Activated effector memory CD4-positive, alpha-beta T cell treated with Interleukin-2 at 50 U/mL for 16 hours (primary cell): ENCODE data around the gene PAOX.

Source experiments
- DNase-seq: peaks from one replicate; pipeline ENCODE4 v3.0.0-alpha.2; 2020

PAOX gene

DNA sequence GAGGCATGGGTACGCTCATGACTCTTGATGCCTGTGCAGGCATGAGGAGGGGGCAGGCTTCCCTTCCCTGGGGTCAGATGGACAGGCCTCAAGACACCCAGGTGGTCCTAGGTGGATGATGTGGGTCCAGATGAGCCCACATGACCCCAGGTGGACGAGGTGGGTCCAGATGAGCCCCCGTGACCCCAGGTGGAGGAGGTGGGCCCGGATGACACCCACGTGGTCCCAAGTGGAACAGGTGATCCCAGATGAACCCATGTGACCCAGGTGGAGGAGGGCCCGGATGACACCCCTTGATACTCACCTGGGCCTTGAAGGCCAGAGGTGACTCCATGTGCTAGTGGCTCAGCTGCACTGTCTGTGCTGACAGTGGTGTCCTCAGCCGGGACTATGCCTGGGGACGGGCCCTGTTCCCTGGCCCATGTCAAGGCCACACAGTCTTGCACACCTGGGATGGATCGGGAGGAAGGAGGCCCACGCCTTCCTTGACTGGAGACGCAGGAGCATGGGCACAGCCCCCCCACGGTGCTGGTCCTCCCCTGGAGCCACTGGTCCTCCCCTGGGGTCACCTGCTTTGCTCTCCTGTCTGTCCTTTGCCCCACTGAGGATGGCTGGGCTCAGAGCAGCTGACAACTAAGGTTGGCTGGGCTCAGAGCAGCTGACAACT, 28.6 kb upstream of the PAOX start:
- DNase-seq: no peak

DNA sequence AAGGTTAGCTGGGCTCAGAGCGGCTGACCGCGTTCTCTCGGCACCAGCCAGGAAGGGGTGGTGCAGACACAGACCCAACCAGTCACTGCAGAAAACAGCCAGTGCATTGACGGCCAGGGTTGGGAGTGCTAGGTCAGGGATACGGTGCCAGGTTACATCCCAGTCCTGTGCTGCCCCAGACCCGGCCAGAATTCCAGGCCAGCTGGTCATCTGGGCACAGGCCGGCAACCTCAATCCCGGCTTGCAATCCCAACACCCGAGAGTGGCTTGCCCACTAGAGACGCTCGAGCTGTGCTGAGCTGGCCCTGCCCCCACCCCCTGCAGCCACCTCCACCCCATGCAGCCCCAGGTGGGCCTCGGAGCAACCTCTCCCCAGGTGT, 28.1 kb upstream of the PAOX start:
- no peak for DNase-seq

- no peak for DNase-seq
Observed at GRCh38 chr10:133351408-133352318, 27.4 kb upstream of the PAOX start.

DNA sequence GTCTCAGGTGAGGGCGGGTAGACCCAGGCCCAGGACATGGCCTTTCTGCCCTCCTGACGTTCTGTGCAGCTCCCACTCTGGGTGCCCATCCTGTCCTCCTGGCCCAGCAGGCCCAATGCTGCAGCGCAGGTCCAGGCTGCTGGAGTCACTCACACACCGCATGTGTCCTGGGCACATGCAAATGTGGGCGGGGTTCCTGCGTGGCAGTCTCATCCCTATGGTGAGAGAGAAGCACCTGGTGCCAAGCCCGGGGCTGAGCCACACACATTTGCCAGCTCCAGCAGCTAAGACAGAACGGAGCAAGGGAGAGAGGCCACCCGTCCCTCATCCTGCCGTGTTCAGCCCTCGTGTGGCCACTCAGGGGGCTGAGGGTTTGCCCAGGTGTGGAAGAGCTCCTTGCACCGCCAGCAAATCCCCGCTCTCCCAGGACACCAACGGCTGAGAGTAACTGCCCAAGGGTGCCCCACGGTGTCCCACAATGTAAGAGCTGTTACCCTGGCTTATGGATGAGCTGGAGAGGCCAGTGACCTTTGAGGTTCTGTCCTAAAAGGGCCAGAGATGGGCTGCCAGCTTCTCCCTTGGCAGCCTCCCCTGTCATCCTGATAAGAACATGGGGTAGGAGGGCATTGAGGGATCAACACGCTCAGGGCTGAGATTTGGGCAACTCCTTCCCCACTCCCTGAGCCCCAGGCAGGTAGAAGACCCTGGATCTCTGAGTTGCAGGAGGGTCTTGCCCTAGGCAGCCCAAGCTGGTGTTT, 25.7 kb upstream of the PAOX start:
- no peak for DNase-seq

DNA sequence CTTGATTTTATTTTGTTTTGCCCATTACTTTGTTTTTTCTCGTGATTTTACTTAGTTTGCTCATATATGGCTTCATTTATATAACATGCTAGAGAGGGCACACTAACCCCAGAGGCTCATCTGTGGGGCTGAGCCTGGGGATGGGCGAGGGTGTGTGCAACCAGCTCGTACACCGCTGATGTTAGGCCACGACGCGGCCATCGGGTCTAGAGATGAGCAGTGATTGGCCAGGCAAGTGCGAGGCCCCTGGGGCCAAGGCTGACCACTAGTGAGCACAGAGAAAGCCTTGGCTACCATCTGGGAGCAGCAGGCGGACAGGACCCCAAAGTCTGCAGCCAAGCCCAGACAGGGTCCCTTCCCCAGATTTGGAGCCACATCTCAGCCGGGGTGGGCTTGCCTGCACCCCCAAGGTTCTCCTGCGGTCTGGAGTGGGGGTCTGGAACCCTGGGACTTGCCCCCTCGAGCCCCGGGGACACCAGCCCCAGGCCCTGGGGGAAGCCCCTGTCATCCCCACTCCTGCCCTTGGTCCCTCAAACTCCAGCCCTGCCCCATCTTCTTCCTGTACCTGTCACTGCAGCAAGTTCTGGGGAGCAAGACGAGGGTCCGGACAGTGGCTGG, 25.0 kb upstream of the PAOX start:
- no peak for DNase-seq

DNA sequence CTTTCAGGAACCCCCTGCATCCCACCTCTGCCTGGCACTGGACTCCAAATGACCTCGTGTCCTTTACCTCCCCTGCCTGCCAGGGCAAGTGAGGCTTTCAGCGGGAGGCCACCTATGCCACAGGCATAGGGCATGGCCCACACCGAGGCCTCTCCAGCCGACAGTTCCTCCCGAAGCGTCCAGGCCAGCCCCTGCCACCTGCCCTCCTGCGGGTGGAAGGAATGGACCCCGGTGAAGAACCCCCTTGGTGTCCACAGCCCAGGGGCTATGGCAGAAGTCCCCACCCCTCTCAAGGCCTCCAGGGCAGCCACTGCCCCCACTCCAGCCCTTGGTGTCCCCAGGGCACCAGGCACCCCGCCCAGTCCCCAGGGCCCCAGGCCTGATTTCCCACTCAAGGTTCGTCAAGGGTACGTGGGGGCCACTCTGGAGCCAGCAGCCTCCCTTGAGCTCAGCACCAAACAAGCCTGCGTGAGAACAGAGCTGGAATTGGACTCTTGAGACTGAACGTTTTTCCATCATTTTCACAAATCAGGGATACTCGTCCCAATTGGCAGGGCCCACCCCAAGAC, 24.3 kb upstream of the PAOX start:
- no peak for DNase-seq

GRCh38 chr10:133355266-133355665, 23.8 kb upstream of the PAOX start:
- DNase-seq: no peak

DNA sequence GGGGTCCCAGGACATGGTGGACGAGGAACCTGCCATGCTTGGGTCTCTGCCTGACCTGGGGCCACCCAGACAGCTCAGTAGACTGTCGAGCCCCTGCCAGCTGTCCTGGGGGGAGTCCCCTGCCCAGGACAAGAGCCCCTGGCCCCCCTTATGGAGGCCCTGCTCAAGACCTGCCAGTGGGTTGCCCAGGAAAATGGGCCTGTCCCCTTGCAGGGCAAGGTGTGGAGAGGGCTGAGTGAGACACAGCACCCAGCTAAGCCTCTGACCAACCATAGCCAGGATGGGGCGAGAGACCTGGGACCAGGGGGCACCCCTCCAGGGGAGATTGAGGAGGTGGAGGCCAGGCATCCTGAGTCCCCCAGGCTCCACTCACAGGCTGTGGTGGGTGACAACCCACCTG, 23.1 kb upstream of the PAOX start:
- DNase-seq: no peak

DNA sequence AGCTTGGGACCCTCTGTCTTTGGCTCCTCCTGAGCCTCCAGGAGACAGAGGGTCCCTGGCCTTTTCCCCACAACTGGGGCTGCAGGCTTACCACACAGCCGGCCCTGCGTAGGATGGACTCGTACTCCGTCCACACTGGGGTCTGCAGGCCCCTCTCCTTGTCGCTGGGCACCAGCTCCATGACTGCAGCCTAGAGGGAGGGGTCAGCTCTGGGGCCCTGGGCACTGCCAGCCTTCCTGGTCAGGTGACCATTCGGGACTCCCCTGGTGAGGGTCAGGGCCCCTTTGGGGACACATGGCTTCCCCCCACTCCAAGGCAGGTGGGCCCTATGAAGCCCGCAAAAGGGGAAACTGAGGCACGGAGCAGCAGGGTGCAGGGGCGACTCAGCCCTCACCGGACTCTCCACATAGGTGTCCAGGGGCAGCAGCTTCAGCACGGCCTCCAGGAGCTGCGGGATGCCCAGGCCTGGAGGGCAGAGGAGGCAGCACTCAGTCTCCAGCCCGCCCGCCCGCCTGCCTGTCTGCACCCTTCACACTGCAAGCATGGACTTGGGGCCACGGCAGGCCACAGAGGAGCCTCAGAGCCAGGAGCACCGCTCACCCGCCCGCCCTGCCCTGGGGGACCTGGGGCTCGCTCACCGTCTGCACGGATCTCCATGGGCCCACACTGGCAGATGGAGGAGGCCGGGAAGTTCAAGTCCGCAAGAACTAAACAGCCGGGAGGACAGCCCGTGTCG, 22.3 kb upstream of the PAOX start:
- DNase-seq: no peak

DNA sequence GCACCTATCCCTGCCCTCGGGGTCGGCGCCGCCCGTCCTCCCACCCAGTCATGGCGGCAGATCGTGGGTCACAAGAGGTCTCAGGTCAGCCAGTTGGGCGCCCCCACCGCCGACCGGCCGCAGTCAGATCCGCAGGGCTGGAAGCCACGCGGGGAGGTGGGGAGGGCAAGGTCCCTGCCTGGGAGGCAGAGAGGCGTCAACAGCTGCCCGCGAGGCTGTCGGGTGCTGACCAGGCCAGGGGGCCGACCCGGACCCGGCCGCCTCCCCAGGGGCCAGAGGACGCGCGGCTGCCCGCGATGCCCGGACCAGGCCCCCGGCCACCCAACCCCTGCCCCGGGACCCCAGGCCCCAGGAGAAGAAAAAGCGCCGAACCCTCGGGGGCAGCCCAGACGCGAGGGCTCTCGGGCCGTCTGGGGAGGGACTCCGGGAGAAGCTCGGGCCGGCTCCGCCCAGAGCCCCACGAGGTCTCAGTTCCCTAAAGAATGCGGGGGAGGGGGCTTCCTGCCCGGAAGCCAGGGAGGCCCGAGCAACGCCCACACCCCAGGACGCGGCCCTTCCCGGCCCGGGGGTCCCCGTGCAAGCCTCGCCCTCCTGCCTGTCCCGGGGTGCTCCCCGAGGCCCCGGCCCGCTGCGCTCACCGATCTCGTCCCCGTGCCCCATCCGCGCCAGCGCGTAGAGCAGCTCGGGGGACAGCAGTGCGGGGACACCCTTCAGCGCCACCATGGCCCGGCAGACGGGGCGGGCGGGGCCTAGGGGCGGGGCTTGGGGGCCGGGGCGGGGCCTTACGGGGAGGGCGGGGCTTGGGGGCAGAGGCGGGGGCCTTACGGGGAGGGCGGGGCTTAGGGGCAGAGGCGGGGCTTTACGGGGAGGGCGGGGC, 21.5 kb upstream of the PAOX start, which contains the start of gene FUOM:
Gene FUOM, minus strand, starts transcription at position 735 of the 877 bp plus-strand sequence. Its CDS starts 12 bp downstream, at position 723.
- DNase-seq: peak; percentile 62

DNA sequence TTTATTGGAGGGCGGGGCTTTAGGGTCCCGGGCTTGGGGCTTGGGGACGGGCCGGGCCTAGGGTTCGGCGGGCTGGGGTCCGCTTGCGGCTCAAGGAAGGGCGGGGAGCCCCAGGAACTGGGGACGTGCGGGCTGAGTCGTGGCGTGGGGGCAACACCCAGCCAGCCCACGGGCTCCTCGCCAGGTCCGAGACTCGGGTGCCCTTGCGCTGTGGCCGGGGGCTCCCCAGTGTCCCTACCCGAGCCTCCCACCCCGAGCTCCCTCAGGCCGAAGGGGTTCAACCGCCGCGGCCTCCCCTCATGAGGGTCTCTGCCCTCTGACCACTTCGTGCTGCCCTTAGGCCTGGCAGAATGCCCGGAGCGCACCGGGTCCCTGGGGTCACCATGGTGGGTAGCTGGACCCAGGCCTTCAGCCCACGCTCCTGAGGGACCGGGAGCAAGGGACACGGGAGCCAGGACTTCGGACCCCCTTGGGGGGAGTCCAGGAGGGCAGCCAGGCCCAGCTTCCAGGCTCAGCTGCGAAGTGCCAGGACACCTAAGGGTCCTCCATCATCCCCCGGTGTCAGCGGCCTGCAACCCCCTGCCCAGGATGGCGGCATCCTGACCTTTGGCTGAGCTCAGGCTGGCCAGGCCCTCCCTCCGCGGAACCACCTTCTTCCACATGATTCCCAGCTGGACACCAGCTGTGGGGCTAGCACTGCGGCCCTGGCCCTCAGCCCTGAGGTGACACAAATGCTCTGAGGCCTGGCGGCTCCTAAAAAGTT, 20.7 kb upstream of the PAOX start:
- no peak for DNase-seq

DNA sequence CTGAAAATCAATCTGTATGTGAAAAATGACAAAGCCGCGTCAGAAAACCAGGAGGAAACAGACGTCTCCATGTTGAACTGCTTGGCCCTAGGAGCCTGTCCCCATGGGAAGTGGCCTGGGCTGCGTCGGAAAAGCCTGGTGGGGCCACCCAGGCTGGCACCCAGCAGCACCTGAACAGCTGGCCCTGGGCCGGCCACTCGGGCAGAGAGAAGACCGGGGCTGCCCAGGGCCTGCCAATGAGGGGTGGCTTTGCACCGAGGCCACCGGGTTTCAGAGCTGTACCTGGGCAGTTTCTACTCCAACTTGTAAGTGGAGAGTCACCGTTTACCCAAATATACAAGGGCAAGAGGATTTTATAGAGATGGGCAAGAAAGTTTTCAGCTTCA, 20.1 kb upstream of the PAOX start:
- DNase-seq: no peak

- DNase-seq: peak; percentile 14
Observed at GRCh38 chr10:133359554-133359971, 19.5 kb upstream of the PAOX start.

GRCh38 chr10:133359972-133360610, 19.0 kb upstream of the PAOX start:
- DNase-seq: no peak

DNA sequence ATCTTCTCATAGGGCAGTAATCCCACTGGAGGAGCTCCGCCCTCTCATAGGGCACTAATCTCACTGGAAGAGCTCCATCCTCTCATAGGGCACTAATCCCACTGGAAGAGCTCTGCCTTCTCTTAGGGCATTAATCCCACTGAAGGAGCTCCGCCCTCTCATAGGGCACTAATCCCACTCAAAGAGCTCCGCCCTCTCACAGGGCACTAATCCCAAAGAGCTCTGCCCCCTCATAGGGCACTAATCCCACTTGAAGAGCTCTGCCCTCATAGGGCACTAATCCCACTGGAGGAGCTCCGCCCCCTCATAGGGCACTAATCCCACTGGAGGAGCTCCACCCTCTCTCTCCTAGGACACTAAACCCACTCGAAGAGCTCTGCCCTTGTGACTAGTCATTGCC, 17.8 kb upstream of the PAOX start:
- no peak for DNase-seq

- no peak for DNase-seq
Observed at GRCh38 chr10:133361773-133362441, 17.2 kb upstream of the PAOX start.

DNA sequence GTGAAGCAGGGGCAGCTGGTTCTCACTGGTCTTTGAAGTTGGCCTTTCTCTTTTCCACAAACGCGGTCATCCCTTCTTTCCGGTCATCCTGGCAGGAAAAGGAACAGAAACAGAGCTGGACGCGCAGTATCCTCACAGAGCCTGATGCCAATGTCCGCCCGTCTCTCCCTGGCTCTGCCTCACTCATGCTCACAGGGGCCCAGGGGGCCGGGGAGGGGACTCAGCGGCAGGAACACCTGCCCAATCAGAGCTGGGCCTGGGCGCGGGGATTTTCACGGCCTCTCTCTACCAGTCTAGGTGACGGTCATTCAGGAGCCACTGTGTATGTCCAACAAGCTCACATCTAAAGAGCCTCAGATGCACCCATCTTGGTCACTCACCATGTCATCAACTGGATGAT, 16.2 kb upstream of the PAOX start:
- DNase-seq: no peak

- DNase-seq: no peak
Observed at GRCh38 chr10:133364645-133365431, 14.2 kb upstream of the PAOX start.
